Panc1 (cell line): ENCODE data around the gene PPP6C. TPM values are rescaled to one million over a fixed set of nuclear protein-coding genes. Genes with fewer than 3 reads are reported as not detected.

Experiments
- ATAC-seq: fragments of 200-7000 bp; cut with Tn5 transposase; 2 replicates; pipeline ENCODE4 v1.9.1; 2020; ENCODE audit warnings: mild to moderate bottlenecking, moderate library complexity
- BruUV-seq: library from RNA; stranded (reverse); fragments of 400-500 nt; replicated peaks from 2 replicates; lab custom pipeline; 2021; lab: Mats Ljungman, UMichigan
- CTCF ChIA-PET: fragments of 300-600 bp; sonication (Branson Sonifier 250); formaldehyde crosslinking; loops from one replicate; lab custom pipeline; 2022; ENCODE audit warnings: antibody characterized with exemption; lab: Charles Lee
- POLR2A ChIA-PET: fragments of 300-600 bp; sonication (Branson Sonifier 250); formaldehyde crosslinking; loops from one replicate; lab custom pipeline; 2022; ENCODE audit warnings: antibody characterized with exemption; lab: Charles Lee
- DNase-seq: peaks from one replicate; pipeline ENCODE4 v3.0.0-alpha.2; 2010; ENCODE audit warnings: low read depth, low spot score
- H3K27ac ChIP-seq: 2 replicates; pipeline ENCODE4 v1.5.1; 2011; ENCODE audit warnings: mild to moderate bottlenecking, low read length, inconsistent platforms
- H3K27me3 ChIP-seq: fragments of 200-500 bp; sonication (Bioruptor generic); 2 replicates; pipeline ENCODE4 v1.6.0; 2014; ENCODE audit warnings: low read length, inconsistent platforms; ENCODE audit not compliant: control insufficient read depth, insufficient read depth
- H3K36me3 ChIP-seq: fragments of 200-500 bp; sonication (Bioruptor generic); 2 replicates; pipeline ENCODE4 v1.5.1; 2014; ENCODE audit warnings: inconsistent platforms, mild to moderate bottlenecking, low read length, moderate library complexity; ENCODE audit not compliant: control insufficient read depth, insufficient read depth
- H3K4me1 ChIP-seq: 2 replicates; pipeline ENCODE4 v1.5.1; 2011; ENCODE audit warnings: inconsistent platforms, mild to moderate bottlenecking, low read length, moderate library complexity; ENCODE audit not compliant: control insufficient read depth, insufficient read depth
- H3K4me3 ChIP-seq, 2 experiments: 2 replicates each; pipeline ENCODE4 v1.5.1; 2011 to 2012; ENCODE audit warnings: low read depth in 2 of 2, low read length in 2 of 2, mild to moderate bottlenecking in 2 of 2, inconsistent platforms in 1 of 2, moderate library complexity in 1 of 2
- H3K9me3 ChIP-seq: fragments of 200-500 bp; sonication (Bioruptor generic); 2 replicates; pipeline ENCODE4 v1.5.1; 2014; ENCODE audit warnings: low read depth, mild to moderate bottlenecking, inconsistent platforms, low read length, moderate library complexity; ENCODE audit not compliant: control insufficient read depth, insufficient read depth
- CTCF ChIP-seq: fragments of 450-650 bp; IDR thresholded peaks from 2 replicates; pipeline ENCODE4 v1.5.1; 2017; ENCODE audit warnings: mild to moderate bottlenecking
- POLR2AphosphoS5 ChIP-seq: IDR thresholded peaks from 2 replicates; pipeline ENCODE4 v1.6.1; 2012; ENCODE audit warnings: mild to moderate bottlenecking, low read depth, low read length, moderate library complexity
- REST ChIP-seq, 2 experiments: IDR thresholded peaks; 2 replicates each; pipeline ENCODE4 v1.6.1; 2011 to 2012; ENCODE audit warnings: low read depth in 2 of 2, control low read depth in 1 of 2, low read length in 1 of 2, mild to moderate bottlenecking in 1 of 2, moderate library complexity in 1 of 2; ENCODE audit not compliant: insufficient read depth in 1 of 2
- SIN3A ChIP-seq: IDR thresholded peaks from 2 replicates; pipeline ENCODE4 v1.6.1; 2012; ENCODE audit warnings: low read depth, mild to moderate bottlenecking, low read length, moderate library complexity, borderline replicate concordance; ENCODE audit not compliant: insufficient read depth
- TCF7L2 ChIP-seq: IDR thresholded peaks from 2 replicates; pipeline ENCODE4 v1.6.1; 2011; ENCODE audit warnings: mild to moderate bottlenecking, low read depth, low read length, inconsistent platforms
- in situ Hi-C: cut with HindIII; loops from 2 replicates; pipeline ENCODE4 v1.10.0; 2016; ENCODE audit warnings: low sequenced_read_pairs, low pct_unique_long_range_greater_than_20kb
- intact Hi-C: fragments of 100-400 bp; cut with micrococcal nuclease; formaldehyde crosslinking; loops from one replicate; pipeline ENCODE4 v1.10.0; 2022; ENCODE audit not compliant: unreplicated experiment
- total RNA-seq: library from RNA; stranded (reverse); gene quantifications from one replicate; pipeline ENCODE4 v1.2.1, GENCODE V29; 2021; ENCODE audit not compliant: unreplicated experiment

Gene PPP6C
- total RNA-seq, 1 experiment from 2014 or later: 27.3 TPM

- no peak for ATAC-seq
- no peaks in the 10 kb centered on the region for H3K9me3 ChIP-seq
- BruUV-seq: no TSS peak
- no peaks in the 10 kb centered on the region for H3K27me3 ChIP-seq
- intact Hi-C loops: loop anchor here (10.0 kb wide), 1 partner anchor 203 kb away; the partner anchor contains the start of gene GOLGA1
- TF ChIP-seq TCF7L2 (no peak), CTCF (no peak), POLR2AphosphoS5 (no peak), REST (IDR thresholded peaks at IDR 0.05; ENCODE audit: insufficient read depth in 1 of 2, low read depth in 2 of 2, low read length in 1 of 2) (no peak), SIN3A (no peak)
- CTCF ChIA-PET: no interaction called here
- H3K4me1 ChIP-seq: no peaks in the 10 kb centered on the region; the same call in 1 of the 2 replicates
- POLR2A ChIA-PET: no interaction called here
- no peak for DNase-seq
- in situ Hi-C loops: no loop called here
- H3K4me3 ChIP-seq: no peak overlapping the region
- no peak overlapping the region for H3K27ac ChIP-seq
- H3K36me3 ChIP-seq: peaks cover 6% of the 10 kb centered on the region
Observed at GRCh38 chr9:125147401-125147951, 42.1 kb downstream of the PPP6C start.

GRCh38 chr9:125146247-125146646, 43.4 kb downstream of the PPP6C start:
- H3K4me3 ChIP-seq: no peak overlapping the region
- ChIA-PET POLR2A (interaction anchor here (0.6 kb wide), 1 partner anchor 254 kb away, joined by 3 read pairs; no protein-coding TSS in a partner anchor), CTCF (no interaction called here)
- H3K36me3 ChIP-seq: peaks cover 6% of the 10 kb centered on the region
- DNase-seq (no peak), ATAC-seq (no peak)
- no TSS peak for BruUV-seq
- in situ Hi-C loops (no loop called here), intact Hi-C loops (loop anchor here (10.0 kb wide), 1 partner anchor 201 kb away; the partner anchor contains the start of gene GOLGA1)
- H3K4me1 ChIP-seq: no peaks in the 10 kb centered on the region; the same call in 1 of the 2 replicates
- H3K27ac ChIP-seq: no peak overlapping the region
- no peaks in the 10 kb centered on the region for H3K27me3 ChIP-seq
- H3K9me3 ChIP-seq: no peaks in the 10 kb centered on the region
- TF ChIP-seq POLR2AphosphoS5 (no peak), REST (IDR thresholded peaks at IDR 0.05; ENCODE audit: insufficient read depth in 1 of 2, low read depth in 2 of 2, low read length in 1 of 2) (no peak), TCF7L2 (no peak), CTCF (no peak), SIN3A (no peak)
